ENCODE measurements around the gene AHNAK. TPM values are rescaled to one million over a fixed set of nuclear protein-coding genes. Genes with fewer than 3 reads are reported as not detected.
"Not testable (repeated sequence)": the region's sequence is repeated elsewhere in the genome, so short reads cannot be mapped to it uniquely, and the experiment has no call there.

AHNAK gene
- total RNA-seq, 1 experiment from 2014 or later: 345 TPM

DNA sequence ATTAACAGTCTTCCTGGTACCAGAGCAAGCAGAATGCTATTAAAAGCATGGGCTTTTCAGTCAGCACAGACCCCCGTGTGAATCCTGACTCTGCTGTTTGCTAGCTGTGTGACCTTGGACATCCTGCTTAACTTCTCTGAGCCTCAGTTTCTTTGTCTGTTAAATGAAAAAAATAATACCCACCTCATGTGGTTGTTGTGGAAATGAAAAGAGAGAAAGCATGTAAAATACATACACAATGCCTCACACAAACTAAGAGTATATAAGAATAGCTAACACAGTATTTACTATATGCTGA, 39.5 kb downstream of the AHNAK start:
- peak overlapping the region; percentile 5; the same call in 1 of the 2 replicates for H3K27ac ChIP-seq
- no peak overlapping the region for H3K4me3 ChIP-seq

DNA sequence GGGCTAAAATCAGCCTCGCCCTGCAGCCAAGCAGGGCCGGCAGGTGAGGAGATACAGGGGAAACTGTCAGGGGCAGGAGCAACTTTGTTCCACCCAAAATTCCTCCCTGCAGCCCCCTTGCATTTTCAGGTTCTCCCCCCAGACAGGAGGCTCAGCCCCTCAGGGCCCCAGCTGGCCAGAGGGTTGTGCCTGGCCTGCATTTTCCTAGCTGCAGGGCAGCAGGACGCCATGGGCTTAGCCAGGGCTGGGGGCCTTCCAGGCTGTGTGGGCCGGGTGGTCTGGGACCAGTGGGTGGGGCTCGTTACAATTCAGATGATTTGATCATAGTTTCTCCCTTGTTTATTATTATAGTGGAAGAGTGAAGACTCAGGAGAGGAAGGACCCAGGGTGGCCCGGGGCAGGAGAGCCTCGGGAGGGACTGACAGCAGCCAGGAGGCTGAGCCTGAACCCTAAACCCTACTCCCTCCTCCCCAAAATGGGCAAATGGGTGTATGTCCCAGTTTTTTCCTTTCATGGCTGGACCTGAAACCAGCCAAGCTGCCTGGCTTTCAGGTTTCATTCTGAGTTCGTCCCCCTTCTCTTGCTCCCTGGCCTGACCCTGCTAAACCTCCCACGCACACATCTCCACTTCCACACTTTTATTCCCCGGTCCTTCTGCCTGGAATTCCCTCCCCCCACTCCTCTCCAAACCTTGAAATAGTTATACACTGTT, 40.0 kb downstream of the AHNAK start:
- H3K36me3 ChIP-seq: 0 out of 2 replicates have a peak, but pooled peaks cover 3% of the 10 kb centered on the region
- H3K4me1 ChIP-seq (replicated peaks): peaks cover 94% of the 10 kb centered on the region
- H3K4me3 ChIP-seq: no peak overlapping the region
- no peaks in the 10 kb centered on the region for H3K27me3 ChIP-seq (replicated peaks)
- no peaks in the 10 kb centered on the region for H3K9me3 ChIP-seq (replicated peaks)
- peak overlapping the region; percentile 5 for H3K27ac ChIP-seq
- peak; percentile 76 to 83 for DNase-seq (ENCODE audit: low read depth in 1 of 2, low spot score in 2 of 2)

More for the DNA sequence above, 39.5 kb downstream of the AHNAK start:
- Histone ChIP-seq H3K4me1 (replicated peaks) (peaks cover 94% of the 10 kb centered on the region), H3K36me3 (0 out of 2 replicates have a peak, but pooled peaks cover 3% of the 10 kb centered on the region), H3K9me3 (replicated peaks) (no peaks in the 10 kb centered on the region), H3K27me3 (replicated peaks) (no peaks in the 10 kb centered on the region)
- no peak for DNase-seq (ENCODE audit: low read depth in 1 of 2, low spot score in 2 of 2)

DNA sequence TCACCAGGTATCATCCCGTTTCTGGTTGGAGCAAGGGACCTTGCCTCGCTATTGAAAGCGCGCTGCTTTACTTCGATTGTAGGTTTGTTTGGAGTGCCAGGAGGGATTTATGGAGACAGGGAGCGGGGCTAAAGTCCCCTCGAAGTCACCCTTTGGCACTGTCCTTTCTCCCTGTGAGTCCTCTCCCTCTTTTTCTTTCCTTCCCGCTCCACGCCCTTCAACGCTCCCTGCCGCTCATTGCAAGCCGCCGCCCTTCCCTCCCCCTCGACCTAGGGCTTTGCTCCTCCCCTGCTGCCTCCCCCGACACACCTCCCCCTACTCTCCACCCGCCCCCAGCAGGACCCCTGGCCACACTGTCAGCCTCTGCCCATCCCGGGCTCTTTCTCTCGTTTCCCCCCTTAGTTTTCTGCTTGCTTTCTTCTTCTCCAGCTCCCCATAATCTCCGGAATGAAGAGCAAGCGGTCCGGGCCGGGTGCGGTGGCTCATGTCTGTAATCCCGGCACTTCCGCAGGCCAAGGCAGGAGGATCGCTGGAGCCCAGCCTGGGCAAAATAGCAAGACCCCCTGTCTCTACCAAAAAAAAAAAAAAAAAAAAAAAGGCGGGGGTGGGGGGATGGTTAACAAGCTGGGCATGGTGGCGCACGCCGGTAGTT, 41.0 kb downstream of the AHNAK start:
- Histone ChIP-seq H3K36me3 (no peaks in the 10 kb centered on the region), H3K4me1 (replicated peaks) (peaks cover 85% of the 10 kb centered on the region), H3K27me3 (replicated peaks) (no peaks in the 10 kb centered on the region), H3K4me3 (no peak overlapping the region), H3K27ac (no peak overlapping the region), H3K9me3 (replicated peaks) (no peaks in the 10 kb centered on the region)
- DNase-seq (ENCODE audit: low read depth in 1 of 2, low spot score in 2 of 2): no peak

DNA sequence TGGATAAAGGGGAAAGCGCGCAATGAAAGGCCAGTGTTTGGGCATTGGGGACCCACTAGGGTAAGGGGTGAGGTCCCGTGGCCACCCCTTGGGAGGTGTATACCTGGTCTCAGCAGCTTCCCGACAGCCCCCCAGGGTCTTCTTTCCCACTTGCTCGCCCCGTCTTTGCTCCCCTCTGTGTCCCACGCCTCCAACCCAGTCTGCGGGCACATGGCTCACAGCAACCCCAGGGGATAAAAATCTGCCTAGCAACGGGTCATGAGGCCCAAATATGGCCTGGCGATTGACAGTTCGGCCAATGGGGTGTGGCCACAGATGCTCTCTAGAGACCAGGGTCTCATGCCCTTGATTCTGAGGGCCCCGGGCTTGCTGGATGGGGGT, 41.6 kb downstream of the AHNAK start:
- no peak overlapping the region for H3K4me3 ChIP-seq

DNA sequence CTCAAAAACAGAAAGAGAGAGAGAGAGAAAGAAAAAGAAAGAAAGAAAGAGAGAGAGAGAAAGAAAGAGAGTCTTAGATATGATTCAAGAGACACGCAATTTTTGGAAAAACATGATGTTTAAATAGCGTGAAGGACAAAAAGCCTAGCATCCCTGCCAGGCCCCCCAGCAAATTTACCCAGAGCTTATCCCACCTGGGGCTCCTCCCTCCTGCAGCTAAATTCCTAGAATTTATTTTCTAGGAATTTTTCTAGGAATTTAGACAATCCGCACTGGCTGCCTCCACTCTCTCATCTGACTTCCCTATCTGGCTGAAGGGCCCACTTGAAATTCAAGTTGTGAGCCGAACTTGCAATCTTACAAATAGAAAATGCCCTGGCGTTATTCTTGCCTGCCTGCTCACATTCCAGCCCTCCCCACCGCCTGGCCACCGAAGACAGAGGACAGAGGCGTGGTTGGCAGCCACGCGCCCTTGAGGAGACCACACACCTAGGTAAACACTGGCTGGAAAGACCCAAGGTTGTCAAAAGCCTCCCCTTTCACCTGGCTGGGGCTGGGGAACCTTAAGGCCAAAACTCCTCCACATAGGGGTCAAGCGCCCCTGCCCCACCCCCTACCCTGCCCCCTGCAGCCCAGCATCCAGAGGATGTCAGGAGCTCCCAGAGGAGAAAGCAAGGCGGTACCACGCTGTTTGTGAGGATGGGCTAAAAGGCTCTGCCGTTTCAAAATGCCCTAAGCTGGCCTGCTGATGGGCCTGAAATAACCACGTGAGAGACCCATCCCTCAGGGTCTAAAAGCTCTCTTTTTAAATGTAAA, 42.2 kb downstream of the AHNAK start:
- peaks cover 79% of the 10 kb centered on the region for H3K4me1 ChIP-seq (replicated peaks)
- H3K4me3 ChIP-seq: no peak overlapping the region
- peak; percentile 75 to 87 for DNase-seq (ENCODE audit: low read depth in 1 of 2, low spot score in 2 of 2)
- H3K9me3 ChIP-seq (replicated peaks): no peaks in the 10 kb centered on the region
- H3K27ac ChIP-seq: no peak overlapping the region
- H3K36me3 ChIP-seq: no peaks in the 10 kb centered on the region
- H3K27me3 ChIP-seq (replicated peaks): no peaks in the 10 kb centered on the region

More for the DNA sequence above, 41.6 kb downstream of the AHNAK start:
- no peaks in the 10 kb centered on the region for H3K9me3 ChIP-seq (replicated peaks)
- H3K27ac ChIP-seq: no peak overlapping the region
- no peaks in the 10 kb centered on the region for H3K27me3 ChIP-seq (replicated peaks)
- H3K4me1 ChIP-seq (replicated peaks): peaks cover 80% of the 10 kb centered on the region
- H3K36me3 ChIP-seq: no peaks in the 10 kb centered on the region
- DNase-seq (ENCODE audit: low read depth in 1 of 2, low spot score in 2 of 2): no peak

DNA sequence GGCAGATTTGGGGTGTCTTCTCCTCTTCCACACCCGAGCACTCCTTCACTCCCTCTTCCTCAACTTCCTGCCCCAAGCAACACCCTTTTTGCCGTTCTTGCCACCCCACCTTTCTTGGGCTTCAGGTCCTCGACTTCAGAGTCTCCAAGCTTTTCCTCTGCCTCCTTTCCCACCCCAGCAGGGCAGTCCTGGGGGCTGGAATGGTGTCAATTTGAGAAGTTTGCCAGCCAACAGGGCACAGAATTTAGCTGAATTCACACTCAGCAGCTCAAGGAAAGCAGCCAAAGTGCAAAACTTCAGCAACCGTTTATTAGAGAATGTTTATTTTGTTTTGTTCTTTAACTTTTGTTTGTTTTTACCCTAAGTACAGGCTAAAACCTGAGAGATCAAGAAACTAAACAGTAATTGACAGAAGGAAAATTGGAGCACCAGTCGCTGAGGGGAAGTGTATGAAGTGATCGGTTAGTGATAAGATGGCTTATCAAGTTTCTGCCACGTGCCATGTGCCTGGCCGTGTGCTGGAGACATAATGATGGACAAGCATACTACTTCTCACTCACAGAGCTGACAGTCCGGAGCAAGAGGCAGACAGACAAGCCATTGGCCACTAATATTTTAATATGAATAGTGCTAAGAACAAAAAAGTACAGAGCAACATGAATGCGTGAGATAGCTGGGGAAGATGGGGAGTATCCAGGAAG, 44.4 kb downstream of the AHNAK start:
- H3K27me3 ChIP-seq (replicated peaks): no peaks in the 10 kb centered on the region
- H3K27ac ChIP-seq: no peak overlapping the region
- H3K36me3 ChIP-seq: no peaks in the 10 kb centered on the region
- H3K9me3 ChIP-seq (replicated peaks): no peaks in the 10 kb centered on the region
- H3K4me1 ChIP-seq (replicated peaks): peaks cover 66% of the 10 kb centered on the region
- no peak for DNase-seq (ENCODE audit: low read depth in 1 of 2, low spot score in 2 of 2)
- H3K4me3 ChIP-seq: no peak overlapping the region

DNA sequence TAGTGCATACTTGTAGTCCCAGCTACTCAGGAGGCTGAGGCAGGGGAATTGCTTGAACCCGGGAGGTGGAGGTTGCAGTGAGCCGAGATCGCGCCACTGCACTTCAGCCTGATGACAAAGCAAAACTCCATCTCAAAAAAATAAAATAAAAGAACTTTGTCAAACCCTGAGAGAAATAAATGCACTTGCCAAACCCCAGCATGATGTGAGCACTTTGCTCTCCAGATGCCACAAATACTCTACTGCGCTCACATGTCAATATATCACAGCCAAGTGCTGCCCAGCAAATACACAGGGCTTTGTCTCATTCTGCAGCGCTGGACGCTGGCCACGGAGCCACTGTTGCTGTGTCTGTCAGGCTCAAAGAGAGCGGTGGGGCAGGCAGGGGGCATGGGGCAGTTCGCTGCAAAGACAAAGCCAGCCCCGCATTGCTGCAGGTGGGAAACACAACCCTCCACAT, 45.1 kb downstream of the AHNAK start:
- DNase-seq (ENCODE audit: low read depth in 1 of 2, low spot score in 2 of 2): no peak
- no peaks in the 10 kb centered on the region for H3K27me3 ChIP-seq (replicated peaks)
- H3K27ac ChIP-seq: no peak overlapping the region
- no peaks in the 10 kb centered on the region for H3K36me3 ChIP-seq
- H3K9me3 ChIP-seq (replicated peaks): no peaks in the 10 kb centered on the region
- H3K4me3 ChIP-seq: no peak overlapping the region
- H3K4me1 ChIP-seq (replicated peaks): peaks cover 61% of the 10 kb centered on the region

DNA sequence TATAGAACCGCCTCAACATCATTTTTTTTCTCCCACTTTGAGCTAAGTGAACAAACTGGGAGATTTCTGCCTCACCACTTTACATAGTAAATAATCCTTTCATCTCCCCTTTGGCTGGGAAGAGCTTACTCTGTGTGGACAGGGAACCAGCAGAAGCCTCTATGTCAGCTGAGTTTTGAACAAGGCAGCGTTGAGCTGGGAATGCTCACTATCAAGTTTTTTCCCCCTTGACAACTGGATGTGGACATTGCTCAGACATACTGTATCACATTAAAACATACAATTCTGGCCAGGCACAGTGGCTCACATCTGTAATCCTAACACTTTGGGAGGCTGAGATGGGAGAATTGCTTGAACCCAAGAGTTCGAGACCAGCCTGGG, 46.0 kb downstream of the AHNAK start:
- Histone ChIP-seq H3K27ac (no peak overlapping the region), H3K27me3 (replicated peaks) (no peaks in the 10 kb centered on the region), H3K4me3 (no peak overlapping the region), H3K9me3 (replicated peaks) (no peaks in the 10 kb centered on the region), H3K36me3 (no peaks in the 10 kb centered on the region), H3K4me1 (replicated peaks) (peaks cover 58% of the 10 kb centered on the region)
- no peak for DNase-seq (ENCODE audit: low read depth in 1 of 2, low spot score in 2 of 2)

DNA sequence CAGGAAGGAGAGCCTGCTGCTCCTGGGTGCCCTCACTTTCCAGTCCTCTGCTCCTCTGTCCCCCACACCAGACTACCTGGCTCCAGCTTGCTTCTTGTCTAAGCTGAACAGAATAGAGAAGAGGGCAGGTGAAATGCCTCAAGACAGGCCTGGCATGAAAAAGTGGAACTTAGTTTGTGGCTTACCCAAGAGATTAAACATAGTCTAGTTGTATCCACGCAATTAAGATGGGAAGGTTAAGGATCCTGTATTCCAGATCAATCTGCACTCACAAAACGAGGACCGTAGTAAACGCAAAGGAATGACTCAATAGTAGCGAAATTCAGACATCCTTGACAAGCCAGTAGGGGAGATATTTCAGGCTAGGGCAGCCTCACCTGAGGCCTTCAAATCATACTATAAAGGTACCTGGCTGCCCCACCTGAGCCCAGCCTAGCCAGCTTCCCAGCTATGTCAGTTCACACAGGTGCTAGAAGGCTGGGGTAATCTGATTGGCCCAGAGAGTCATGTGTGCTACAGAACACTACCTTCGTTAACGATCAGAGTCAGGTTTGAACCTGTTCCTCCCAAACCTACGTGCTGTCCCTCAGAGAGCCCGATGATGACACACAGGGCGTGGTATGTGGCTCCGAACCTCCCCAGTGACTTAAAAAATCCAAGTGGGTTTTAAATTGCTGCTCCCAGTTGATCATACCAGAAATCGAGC, 46.5 kb downstream of the AHNAK start:
- no peak for DNase-seq (ENCODE audit: low read depth in 1 of 2, low spot score in 2 of 2)
- Histone ChIP-seq H3K4me1 (replicated peaks) (peaks cover 54% of the 10 kb centered on the region), H3K36me3 (no peaks in the 10 kb centered on the region), H3K27me3 (replicated peaks) (no peaks in the 10 kb centered on the region), H3K4me3 (no peak overlapping the region), H3K9me3 (replicated peaks) (no peaks in the 10 kb centered on the region), H3K27ac (no peak overlapping the region)

DNA sequence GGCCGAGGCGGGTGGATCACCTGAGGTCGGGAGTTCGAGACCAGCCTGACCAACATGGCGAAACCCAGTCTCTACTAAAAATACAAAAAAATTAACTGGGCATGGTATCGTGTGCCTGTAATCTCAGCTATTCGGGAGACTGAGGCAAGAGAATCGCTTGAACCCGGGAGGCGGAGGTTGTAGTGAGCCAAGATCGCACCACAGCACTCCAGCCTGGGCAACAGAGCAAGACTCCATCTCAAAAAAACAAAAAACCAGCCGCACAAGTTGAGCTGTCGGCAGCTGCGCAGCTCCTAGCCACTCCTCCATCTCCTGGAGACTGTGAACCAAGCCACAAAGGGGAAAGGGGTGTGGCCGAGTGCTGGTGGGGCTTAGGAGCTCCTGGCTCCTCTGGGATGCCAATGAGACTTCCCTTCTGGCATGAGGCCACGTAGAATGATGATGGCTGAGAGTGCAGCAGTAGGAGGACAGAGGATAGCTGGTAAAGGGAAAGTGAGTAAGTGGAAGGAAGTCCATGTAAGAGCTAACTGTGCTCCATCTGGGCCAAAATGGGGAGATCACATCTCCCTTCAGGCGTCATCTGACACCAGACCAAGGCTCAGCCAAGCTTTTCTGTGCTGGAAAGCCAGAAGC, 47.2 kb downstream of the AHNAK start:
- DNase-seq (ENCODE audit: low read depth in 1 of 2, low spot score in 2 of 2); H3K9me3 ChIP-seq (replicated peaks); H3K27ac ChIP-seq: not testable (repeated sequence)

DNA sequence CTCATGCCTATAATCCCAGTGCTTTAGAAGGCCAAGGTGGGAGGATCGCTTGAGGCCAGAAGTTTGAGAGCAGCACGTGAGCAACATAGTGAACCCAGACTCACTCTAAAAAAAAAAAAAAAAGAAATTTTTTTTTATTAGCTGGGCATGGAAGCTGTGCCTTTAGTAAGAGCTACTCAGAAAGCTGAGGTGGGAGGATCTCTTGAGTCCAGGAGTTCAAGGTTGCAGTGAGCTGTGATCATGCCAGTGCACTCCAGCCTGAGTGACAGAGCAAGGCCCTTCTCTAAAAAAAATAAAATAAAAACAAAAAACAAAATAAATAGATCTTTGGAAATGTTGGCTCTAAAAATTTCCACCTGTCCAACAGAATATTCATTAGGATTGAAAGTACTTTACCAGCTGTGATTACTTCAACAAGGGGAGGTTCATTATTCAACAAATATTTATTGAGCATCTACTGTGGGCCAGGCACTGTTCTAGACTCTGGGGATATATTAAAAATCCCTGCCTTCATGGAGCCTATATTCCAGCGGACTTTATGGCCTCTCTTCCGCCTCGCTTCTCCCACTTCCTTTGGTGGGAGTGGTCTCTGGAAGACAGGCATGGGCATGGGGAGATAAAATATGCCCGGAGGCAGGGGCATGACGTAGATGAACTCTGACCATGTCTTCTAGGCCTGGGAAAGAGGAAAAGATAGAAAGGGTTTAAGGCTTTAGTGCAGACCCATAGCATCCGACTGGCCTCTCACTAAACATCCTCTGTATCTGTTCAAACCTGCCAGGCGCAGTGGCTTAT, 47.9 kb downstream of the AHNAK start:
- Histone ChIP-seq H3K36me3 (no peaks in the 10 kb centered on the region), H3K9me3 (replicated peaks) (no peaks in the 10 kb centered on the region), H3K4me1 (replicated peaks) (peaks cover 40% of the 10 kb centered on the region), H3K27me3 (replicated peaks) (no peaks in the 10 kb centered on the region), H3K4me3 (no peak overlapping the region), H3K27ac (no peak overlapping the region)
- no peak for DNase-seq (ENCODE audit: low read depth in 1 of 2, low spot score in 2 of 2)

More for the DNA sequence above, 47.2 kb downstream of the AHNAK start:
- not testable (repeated sequence) for H3K27me3 ChIP-seq (replicated peaks); H3K36me3 ChIP-seq; H3K4me3 ChIP-seq
- peaks cover 48% of the 10 kb centered on the region for H3K4me1 ChIP-seq (replicated peaks)

DNA sequence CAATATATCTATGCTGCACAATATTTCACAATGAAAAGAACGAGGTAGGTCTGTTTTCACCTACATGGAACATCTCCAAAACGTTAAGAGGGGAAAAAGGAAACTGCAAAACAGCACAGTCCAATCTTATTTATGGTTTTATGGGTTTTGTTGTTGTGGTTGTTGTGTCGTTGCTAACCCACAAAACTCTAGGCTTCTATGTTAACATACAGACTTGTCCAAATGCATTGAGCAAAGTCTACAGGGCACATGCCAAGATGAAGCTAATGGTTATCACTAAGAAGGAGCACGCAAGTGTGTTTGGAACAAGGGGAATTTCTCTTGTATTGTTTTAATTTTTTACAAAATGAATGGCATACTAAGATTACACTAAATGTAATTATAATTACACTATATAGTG, 48.6 kb downstream of the AHNAK start:
- Histone ChIP-seq H3K4me1 (replicated peaks) (peaks cover 34% of the 10 kb centered on the region), H3K4me3 (no peak overlapping the region), H3K36me3 (no peaks in the 10 kb centered on the region), H3K9me3 (replicated peaks) (no peaks in the 10 kb centered on the region), H3K27me3 (replicated peaks) (no peaks in the 10 kb centered on the region), H3K27ac (no peak overlapping the region)
- no peak for DNase-seq (ENCODE audit: low read depth in 1 of 2, low spot score in 2 of 2)
